CD14-positive monocyte (primary cell): ENCODE data around the gene LNX2. TPM values are rescaled to one million over a fixed set of nuclear protein-coding genes. Genes with fewer than 3 reads are reported as not detected.

Experiments used
- DNase-seq, 3 donors: peaks; one replicate each; pipeline ENCODE4 v3.0.0-alpha.2; 2011 to 2022
- H2AFZ ChIP-seq: 2 replicates; pipeline ENCODE4 v1.6.0; 2012; ENCODE audit warnings: mild to moderate bottlenecking, low read depth, low read length, inconsistent platforms; ENCODE audit not compliant: insufficient read depth, poor library complexity, severe bottlenecking
- H3K27ac ChIP-seq, 2 donors: 1 replicate in 1 of 2; 2 replicates in 1 of 2; pipeline ENCODE4 v1.5.1; 2012 to 2013; ENCODE audit warnings: low read length in 2 of 2, control low read depth in 1 of 2, inconsistent platforms in 1 of 2, low read depth in 1 of 2, mild to moderate bottlenecking in 1 of 2
- H3K27me3 ChIP-seq, 2 donors: one replicate each; pipeline versions ENCODE4 v1.6.0 to v1.6.1; 2011 to 2013; ENCODE audit warnings: low read length in 2 of 2; ENCODE audit not compliant: control insufficient read depth in 2 of 2, insufficient read depth in 2 of 2
- H3K36me3 ChIP-seq, 2 donors: replicated peaks in 1 of 2; 1 replicate in 1 of 2; 2 replicates in 1 of 2; pipeline versions ENCODE4 v1.5.1 to v1.6.1; 2012 to 2013; ENCODE audit warnings: low read length in 2 of 2, control low read depth in 1 of 2, inconsistent platforms in 1 of 2, mild to moderate bottlenecking in 1 of 2; ENCODE audit not compliant: insufficient read depth in 2 of 2, control insufficient read depth in 1 of 2
- H3K4me1 ChIP-seq, 2 donors: 1 replicate in 1 of 2; 2 replicates in 1 of 2; pipeline versions ENCODE4 v1.5.1 to v1.6.1; 2012 to 2013; ENCODE audit warnings: low read length in 2 of 2, control low read depth in 1 of 2, inconsistent platforms in 1 of 2, mild to moderate bottlenecking in 1 of 2, moderate library complexity in 1 of 2; ENCODE audit not compliant: insufficient read depth in 2 of 2, control insufficient read depth in 1 of 2
- H3K4me2 ChIP-seq: replicated peaks from 2 replicates; pipeline ENCODE3; 2012; ENCODE audit warnings: low read length, moderate library complexity, mild to moderate bottlenecking; ENCODE audit not compliant: poor library complexity, severe bottlenecking; ENCODE audit errors: extremely low read depth
- H3K4me3 ChIP-seq, 3 experiments: fragments of 200-600 bp in 1 of 3; sonication (generic) in 1 of 3; replicated peaks in 1 of 3; 1 replicate in 2 of 3; 2 replicates in 1 of 3; pipeline ENCODE4 v1.5.1; 2011 to 2013; ENCODE audit warnings: low read length in 3 of 3, mild to moderate bottlenecking in 3 of 3, control low read depth in 2 of 3, low read depth in 2 of 3, inconsistent platforms in 1 of 3, moderate library complexity in 1 of 3
- H3K79me2 ChIP-seq: 2 replicates; pipeline ENCODE4 v1.6.0; 2012; ENCODE audit warnings: mild to moderate bottlenecking, control low read depth, inconsistent platforms, low read length, moderate library complexity; ENCODE audit not compliant: insufficient read depth
- H3K9ac ChIP-seq: 2 replicates; pipeline ENCODE4 v1.6.0; 2017; ENCODE audit warnings: low read length, mild to moderate bottlenecking; ENCODE audit not compliant: insufficient read depth, poor library complexity, severe bottlenecking
- H3K9me3 ChIP-seq, 2 donors: replicated peaks in 1 of 2; 1 replicate in 1 of 2; 2 replicates in 1 of 2; pipeline versions ENCODE4 v1.5.1 to v1.6.1; 2012 to 2013; ENCODE audit warnings: low read length in 2 of 2, control low read depth in 1 of 2; ENCODE audit not compliant: control insufficient read depth in 1 of 2, insufficient read depth in 1 of 2
- H4K20me1 ChIP-seq: 2 replicates; pipeline ENCODE4 v1.6.0; 2012; ENCODE audit warnings: mild to moderate bottlenecking, low read length, control low read depth, moderate library complexity; ENCODE audit not compliant: insufficient read depth
- H3K27ac Mint-ChIP-seq, 7 donors: one replicate each; pipeline ENCODE4 v1.8.0; 2020; ENCODE audit warnings: mild to moderate bottlenecking in 7 of 7, mixed read lengths in 7 of 7, moderate library complexity in 6 of 7, inconsistent platforms in 2 of 7
- H3K27me3 Mint-ChIP-seq, 3 donors: one replicate each; pipeline ENCODE4 v1.8.0; 2021 to 2022; ENCODE audit warnings: low read depth in 3 of 3, mild to moderate bottlenecking in 3 of 3, mixed read lengths in 3 of 3, moderate library complexity in 3 of 3, inconsistent platforms in 1 of 3
- H3K36me3 Mint-ChIP-seq, 2 donors: one replicate each; pipeline ENCODE4 v1.8.0; 2020; ENCODE audit warnings: mixed read lengths in 2 of 2, inconsistent platforms in 1 of 2, mild to moderate bottlenecking in 1 of 2
- H3K4me1 Mint-ChIP-seq: one replicate; pipeline ENCODE4 v1.8.0; 2020; ENCODE audit warnings: mild to moderate bottlenecking, mixed read lengths
- H3K4me3 Mint-ChIP-seq, 2 donors: one replicate each; pipeline ENCODE4 v1.8.0; 2020; ENCODE audit warnings: mild to moderate bottlenecking in 2 of 2, mixed read lengths in 2 of 2, moderate library complexity in 1 of 2
- H3K9me3 Mint-ChIP-seq, 7 donors: one replicate each; pipeline ENCODE4 v1.8.0; 2020 to 2022; ENCODE audit warnings: mixed read lengths in 7 of 7, mild to moderate bottlenecking in 6 of 7, moderate library complexity in 6 of 7, inconsistent platforms in 2 of 7
- CTCF ChIP-seq: fragments of 200-600 bp; IDR thresholded peaks from one replicate; pipeline ENCODE4 v1.8.0; 2022; ENCODE audit warnings: antibody characterized with exemption, mild to moderate bottlenecking
- WGBS: methylation state at CpG from one replicate; pipeline ENCODE4 v1.1.5; 2013; ENCODE audit warnings: missing lambda C conversion rate; ENCODE audit not compliant: insufficient coverage; 5-methylcytosine and 5-hydroxymethylcytosine counted together
- intact Hi-C, 2 donors: fragments of 100-400 bp; cut with micrococcal nuclease; formaldehyde crosslinking; loops; one replicate each; pipeline versions ENCODE4 v1.15.0 to v1.15.1; 2023
- polyA plus RNA-seq, 3 donors: library from polyadenylated mRNA; depleted of rRNA in 1 of 3; unstranded in 2 of 3; stranded (reverse) in 1 of 3; fragments of 300-500 nt in 2 of 3; fragments of >200 nt in 1 of 3; fragmentation: Illumina TruSeq in 2 of 3; gene quantifications; 1 replicate in 2 of 3; 2 replicates in 1 of 3; pipeline ENCODE4 v1.2.3, GENCODE V29; 2012 to 2021

Gene LNX2
- polyA plus RNA-seq, 3 donors = 0.89 to 2.3 (median 1.5) TPM

- Mint-ChIP-seq H3K4me1 (peaks cover 17% of the 10 kb centered on the region), H3K4me3 (no peak overlapping the region), H3K36me3 (no peaks in the 10 kb centered on the region), H3K9me3 (peaks cover 2 to 12% (median 7%) of the 10 kb centered on the region in 7 donors), H3K27me3 (peaks cover 1 to 7% (median 4%) of the 10 kb centered on the region in 3 donors), H3K27ac (no peak overlapping the region)
- no peak overlapping the region for H3K4me2 ChIP-seq
- no peak for TF ChIP-seq CTCF
- H3K9ac ChIP-seq = no peak overlapping the region
- no CpG with 5 or more reads among the region's 3 CpGs for WGBS
- no peaks in the 10 kb centered on the region for H3K27me3 ChIP-seq
- no peak overlapping the region for H2AFZ ChIP-seq
- peaks cover 0 to 5% of the 10 kb centered on the region in 2 donors for H3K9me3 ChIP-seq
- intact Hi-C loops = no loop called here
- peaks cover 9 to 10% of the 10 kb centered on the region in 2 donors for H3K4me1 ChIP-seq
- no peaks in the 10 kb centered on the region for H3K79me2 ChIP-seq
- no peaks in the 10 kb centered on the region for H4K20me1 ChIP-seq
- H3K4me3 ChIP-seq = no peak overlapping the region
- DNase-seq = no peak
- H3K27ac ChIP-seq = no peak overlapping the region
- H3K36me3 ChIP-seq = no peaks in the 10 kb centered on the region
Observed at GRCh38 chr13:27526516-27526915, 93.8 kb downstream of the LNX2 start.

GRCh38 chr13:27524981-27525975 lies 95.1 kb downstream of the LNX2 start:
- 92% methylated on average over 2 of the region's 14 CpGs for WGBS
- H3K9me3 Mint-ChIP-seq = peaks cover 2 to 12% (median 7%) of the 10 kb centered on the region in 7 donors
- H3K4me3 Mint-ChIP-seq = no peak overlapping the region

More at GRCh38 chr13:27524981-27525975, 95.1 kb downstream of the LNX2 start:
- Histone ChIP-seq H3K27me3 (no peaks in the 10 kb centered on the region), H3K27ac (no peak overlapping the region), H3K4me2 (no peak overlapping the region), H4K20me1 (no peaks in the 10 kb centered on the region), H3K9ac (no peak overlapping the region), H3K9me3 (peaks cover 0 to 5% of the 10 kb centered on the region in 2 donors), H3K36me3 (no peaks in the 10 kb centered on the region), H2AFZ (no peak overlapping the region), H3K4me1 (peaks cover 9 to 10% of the 10 kb centered on the region in 2 donors), H3K4me3 (no peak overlapping the region), H3K79me2 (no peaks in the 10 kb centered on the region)
- H3K27ac Mint-ChIP-seq = no peak overlapping the region
- intact Hi-C loops = no loop called here
- H3K27me3 Mint-ChIP-seq = peaks cover 1 to 5% (median 4%) of the 10 kb centered on the region in 3 donors
- no peak for TF ChIP-seq CTCF
- no peaks in the 10 kb centered on the region for H3K36me3 Mint-ChIP-seq
- no peak for DNase-seq
- peaks cover 17% of the 10 kb centered on the region for H3K4me1 Mint-ChIP-seq
